NCI-H1694 treated with DMSO at 0.1 percent for 48 hours (cell line): ENCODE results near the gene FAM217A.

Source experiments
- DNase-seq: peaks from one replicate; lab custom pipeline; 2025; lab: John Stamatoyannopoulos, UW

FAM217A gene

DNA sequence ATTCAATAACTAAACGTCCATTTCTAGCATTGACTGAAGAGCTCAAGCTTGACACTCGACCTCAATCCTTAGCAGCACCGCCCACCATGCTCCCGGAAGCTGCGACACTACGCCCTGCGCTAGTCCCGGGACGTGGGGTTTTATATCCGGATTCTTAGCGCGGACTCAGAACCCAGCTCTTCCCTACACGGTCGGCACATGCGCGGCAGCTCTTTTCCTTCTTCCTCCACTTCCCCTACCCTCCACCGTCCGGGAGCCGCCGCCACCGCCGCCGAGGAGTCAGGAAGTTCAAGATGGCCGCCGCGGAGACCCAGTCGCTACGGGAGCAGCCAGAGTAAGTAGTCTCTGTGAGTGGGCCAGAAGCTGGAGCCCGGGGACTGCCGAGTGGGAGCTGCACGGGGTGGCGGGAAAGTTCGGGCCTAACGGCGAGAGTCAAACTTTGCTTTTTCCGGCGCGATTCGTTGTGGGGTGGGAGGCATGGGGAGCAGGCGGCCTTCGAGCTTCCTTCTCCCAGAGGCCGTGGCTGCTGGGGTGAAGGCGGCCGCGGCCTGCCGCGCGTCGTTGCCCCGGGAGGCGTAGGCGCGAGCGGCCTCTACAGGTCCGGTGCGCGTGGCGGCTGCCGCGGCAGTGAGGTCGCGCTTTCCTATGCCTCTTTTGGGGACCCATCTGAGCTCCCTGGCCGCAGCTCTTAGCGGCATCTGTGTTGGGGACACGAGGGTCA lies 57.6 kb downstream of the FAM217A start:
- peak; percentile 96 for DNase-seq

DNA sequence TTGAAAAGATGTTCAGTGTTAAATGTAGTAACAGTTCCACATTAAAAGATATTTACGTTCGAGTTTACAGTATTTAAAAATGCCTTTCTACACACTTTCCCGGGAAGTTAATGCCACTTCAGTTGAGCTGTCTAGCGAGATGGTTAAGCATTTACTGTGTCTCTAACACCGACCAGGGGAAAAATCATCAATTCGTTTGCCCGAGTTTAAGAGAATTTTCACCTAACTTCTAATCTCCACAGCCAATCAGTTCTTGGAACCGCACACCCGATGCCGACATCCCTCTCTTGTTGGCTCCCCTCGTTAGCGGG lies 58.2 kb downstream of the FAM217A start:
- DNase-seq = no peak

DNA sequence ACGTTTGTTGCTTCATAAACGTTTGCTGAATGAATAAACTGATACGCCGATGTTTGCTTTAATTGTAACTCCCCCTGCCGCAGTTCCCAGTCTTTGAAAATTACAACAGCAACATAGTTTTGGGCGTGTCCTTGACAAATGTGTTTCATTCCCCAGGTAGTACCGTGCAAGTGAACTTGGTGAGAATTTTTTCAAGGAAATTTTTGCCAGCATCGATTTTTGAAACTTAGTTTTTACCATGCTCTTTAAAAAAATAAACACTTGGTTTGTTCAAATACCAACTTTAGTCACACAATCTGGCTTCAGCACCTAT lies 60.1 kb downstream of the FAM217A start:
- DNase-seq = no peak
